Left lung (tissue), 10 donors: ENCODE results near the gene C5orf15. TPM values are rescaled to one million over a fixed set of nuclear protein-coding genes. Genes with fewer than 3 reads are reported as not detected.

Experiments
- ATAC-seq: fragments of 200-7000 bp; cut with Tn5 transposase; one replicate; pipeline ENCODE4 v1.9.1; 2020; ENCODE audit warnings: moderate library complexity
- DNase-seq, 4 donors: peaks; one replicate each; pipeline ENCODE4 v3.0.0-alpha.2; 2013 to 2020
- H3K27ac ChIP-seq, 2 donors: fragments of 200-600 bp; sonication (generic) in 1 of 2; one replicate each; pipeline versions ENCODE4 v1.5.0 to v1.8.0; 2020 to 2021
- H3K27me3 ChIP-seq, 2 donors: fragments of 200-600 bp; sonication (generic) in 1 of 2; one replicate each; pipeline versions ENCODE4 v1.5.0 to v1.8.0; 2020 to 2021
- H3K36me3 ChIP-seq, 2 donors: fragments of 200-600 bp; sonication (generic) in 1 of 2; one replicate each; pipeline versions ENCODE4 v1.5.0 to v1.8.0; 2020 to 2021
- H3K4me1 ChIP-seq, 2 donors: fragments of 200-600 bp; one replicate each; pipeline ENCODE4 v1.8.0; 2021
- H3K4me3 ChIP-seq, 2 donors: fragments of 200-600 bp; sonication (generic) in 1 of 2; one replicate each; pipeline versions ENCODE4 v1.5.0 to v1.8.0; 2020 to 2021; ENCODE audit warnings: mild to moderate bottlenecking in 1 of 2
- H3K9me3 ChIP-seq, 2 donors: fragments of 200-600 bp; sonication (generic) in 1 of 2; one replicate each; pipeline versions ENCODE4 v1.5.0 to v1.8.0; 2020 to 2021
- CTCF ChIP-seq, 2 donors: fragments of 200-600 bp; sonication (generic) in 1 of 2; IDR thresholded peaks; one replicate each; pipeline versions ENCODE4 v1.5.0 to v1.8.0; 2021; ENCODE audit warnings: antibody characterized with exemption in 2 of 2
- intact Hi-C, 2 donors: fragments of 100-400 bp; cut with DNase I; formaldehyde crosslinking; loops; one replicate each; pipeline versions ENCODE4 v1.11.2 to v1.14.2; 2022
- polyA plus RNA-seq, 6 donors: library from polyadenylated mRNA; unstranded; fragments of 120-200 nt; gene quantifications; one replicate each; pipeline ENCODE4 v1.2.1, GENCODE V29; 2013; ENCODE audit not compliant: insufficient read length in 6 of 6
- total RNA-seq, 2 donors: library from RNA; stranded (reverse); fragmentation: NEBNext Ultra II Directional; extraction: Animal tissue kit (Norgen Biotek cat#: 25700); gene quantifications; one replicate each; pipeline ENCODE4 v1.2.1, GENCODE V29; 2021
- donor health status: DM: no; HTN: yes; CAD: no.
- donor health status: DM: no; HTN: no; CAD: no.

C5orf15 gene
- total and polyA plus RNA-seq, 8 donors: 34.7 to 121 (median 115) TPM

- DNase-seq (peak in 1 of 4 donors; percentile 31), ATAC-seq (no peak)
- H3K4me1 ChIP-seq: no peaks in the 10 kb centered on the region
- intact Hi-C loops: no loop called here
- no peaks in the 10 kb centered on the region for H3K36me3 ChIP-seq
- TF ChIP-seq CTCF (IDR thresholded peaks at IDR 0.05): no peak
- no peaks in the 10 kb centered on the region for H3K9me3 ChIP-seq
- no peak overlapping the region for H3K27ac ChIP-seq
- no peak overlapping the region for H3K4me3 ChIP-seq
- no peaks in the 10 kb centered on the region for H3K27me3 ChIP-seq
Measured at GRCh38 chr5:133934311-133934710, 34.1 kb downstream of the C5orf15 start.

- TF ChIP-seq CTCF (IDR thresholded peaks at IDR 0.05): no peak
- intact Hi-C loops: no loop called here
- ATAC-seq (no peak), DNase-seq (peak in 1 of 4 donors; percentile 50)
- no peaks in the 10 kb centered on the region for H3K27me3 ChIP-seq
- H3K9me3 ChIP-seq: no peaks in the 10 kb centered on the region
- no peak overlapping the region for H3K27ac ChIP-seq
- no peak overlapping the region for H3K4me3 ChIP-seq
- H3K4me1 ChIP-seq: no peaks in the 10 kb centered on the region
- H3K36me3 ChIP-seq: no peaks in the 10 kb centered on the region
Measured at GRCh38 chr5:133933670-133934295, 34.6 kb downstream of the C5orf15 start.

- H3K9me3 ChIP-seq: no peaks in the 10 kb centered on the region
- no peak for TF ChIP-seq CTCF (IDR thresholded peaks at IDR 0.05)
- intact Hi-C loops: no loop called here
- H3K4me3 ChIP-seq: no peak overlapping the region
- ATAC-seq (no peak), DNase-seq (peak in 1 of 4 donors; percentile 43)
- no peak overlapping the region for H3K27ac ChIP-seq
- H3K36me3 ChIP-seq: no peaks in the 10 kb centered on the region
- H3K27me3 ChIP-seq: no peaks in the 10 kb centered on the region
- no peaks in the 10 kb centered on the region for H3K4me1 ChIP-seq
Measured at GRCh38 chr5:133933169-133933509, 35.3 kb downstream of the C5orf15 start.

- Histone ChIP-seq H3K27ac (no peak overlapping the region), H3K36me3 (no peaks in the 10 kb centered on the region), H3K9me3 (no peaks in the 10 kb centered on the region), H3K4me1 (no peaks in the 10 kb centered on the region), H3K4me3 (no peak overlapping the region), H3K27me3 (no peaks in the 10 kb centered on the region)
- DNase-seq (peak in 1 of 4 donors; percentile 36), ATAC-seq (peak; percentile 17)
- no peak for TF ChIP-seq CTCF (IDR thresholded peaks at IDR 0.05)
- intact Hi-C loops: no loop called here
Measured at GRCh38 chr5:133932441-133933168, 35.8 kb downstream of the C5orf15 start.

GRCh38 chr5:133931546-133931945 is 36.9 kb downstream of the C5orf15 start:
- ATAC-seq (no peak), DNase-seq (peak in 1 of 4 donors; percentile 19)
- no peaks in the 10 kb centered on the region for H3K9me3 ChIP-seq
- no peaks in the 10 kb centered on the region for H3K36me3 ChIP-seq
- no peak overlapping the region for H3K27ac ChIP-seq
- no peak for TF ChIP-seq CTCF (IDR thresholded peaks at IDR 0.05)
- no peaks in the 10 kb centered on the region for H3K4me1 ChIP-seq
- intact Hi-C loops: no loop called here
- no peak overlapping the region for H3K4me3 ChIP-seq
- H3K27me3 ChIP-seq: no peaks in the 10 kb centered on the region
